ENCODE data around the gene USP48.

DNA sequence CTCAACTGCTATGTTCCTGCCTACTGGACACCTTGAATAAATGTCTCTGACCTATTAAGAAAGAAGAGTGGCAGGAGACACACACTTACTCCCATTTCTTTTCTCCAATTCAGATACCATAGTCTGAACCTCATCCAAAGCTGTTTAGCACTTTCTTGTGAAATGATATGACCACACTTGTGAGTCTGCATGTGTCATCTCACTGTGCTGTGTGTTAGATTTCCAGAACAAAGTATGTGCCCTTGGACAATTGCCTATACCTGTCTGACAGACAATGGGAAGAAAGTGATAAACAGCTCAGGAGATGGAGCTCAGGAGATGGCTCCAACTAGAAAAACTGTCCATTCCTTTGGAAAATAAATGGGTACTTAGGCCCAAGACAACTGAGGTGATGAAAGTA is 48.4 kb downstream of the USP48 start:
- no peak for TF ChIP-seq POLR2A (IDR thresholded peaks at IDR 0.05; ENCODE audit: low read length)
- no peak for TF ChIP-seq HDAC2 (IDR thresholded peaks at IDR 0.05)
- no peak for TF ChIP-seq ZSCAN20 (CRISPR knock-in tag; IDR thresholded peaks at IDR 0.05)
- TF ChIP-seq, protein P1, sequence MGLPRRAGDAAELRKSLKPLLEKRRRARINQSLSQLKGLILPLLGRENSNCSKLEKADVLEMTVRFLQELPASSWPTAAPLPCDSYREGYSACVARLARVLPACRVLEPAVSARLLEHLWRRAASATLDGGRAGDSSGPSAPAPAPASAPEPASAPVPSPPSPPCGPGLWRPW (IDR thresholded peaks at IDR 0.05), result no peak
- no peak for TF ChIP-seq HEYL (CRISPR knock-in tag; IDR thresholded peaks at IDR 0.05)
- TF ChIP-seq, protein P2, sequence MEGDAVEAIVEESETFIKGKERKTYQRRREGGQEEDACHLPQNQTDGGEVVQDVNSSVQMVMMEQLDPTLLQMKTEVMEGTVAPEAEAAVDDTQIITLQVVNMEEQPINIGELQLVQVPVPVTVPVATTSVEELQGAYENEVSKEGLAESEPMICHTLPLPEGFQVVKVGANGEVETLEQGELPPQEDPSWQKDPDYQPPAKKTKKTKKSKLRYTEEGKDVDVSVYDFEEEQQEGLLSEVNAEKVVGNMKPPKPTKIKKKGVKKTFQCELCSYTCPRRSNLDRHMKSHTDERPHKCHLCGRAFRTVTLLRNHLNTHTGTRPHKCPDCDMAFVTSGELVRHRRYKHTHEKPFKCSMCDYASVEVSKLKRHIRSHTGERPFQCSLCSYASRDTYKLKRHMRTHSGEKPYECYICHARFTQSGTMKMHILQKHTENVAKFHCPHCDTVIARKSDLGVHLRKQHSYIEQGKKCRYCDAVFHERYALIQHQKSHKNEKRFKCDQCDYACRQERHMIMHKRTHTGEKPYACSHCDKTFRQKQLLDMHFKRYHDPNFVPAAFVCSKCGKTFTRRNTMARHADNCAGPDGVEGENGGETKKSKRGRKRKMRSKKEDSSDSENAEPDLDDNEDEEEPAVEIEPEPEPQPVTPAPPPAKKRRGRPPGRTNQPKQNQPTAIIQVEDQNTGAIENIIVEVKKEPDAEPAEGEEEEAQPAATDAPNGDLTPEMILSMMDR (IDR thresholded peaks at IDR 0.05), result no peak
